ENCODE data around the gene RBAK. TPM values are rescaled to one million over a fixed set of nuclear protein-coding genes. Genes with fewer than 3 reads are reported as not detected.
A peak's percentile ranks its signal among the peaks of the same experiment; 100 is the strongest.
"Not testable (repeated sequence)": the region's sequence is repeated elsewhere in the genome, so short reads cannot be mapped to it uniquely, and the experiment has no call there.

RBAK gene
- total RNA-seq, 6 experiments from 2014 or later = 4.0 to 6.9 (median 5.1) TPM

- no peaks in the 10 kb centered on the region for H3K27me3 ChIP-seq
- H3K27ac ChIP-seq = no peak overlapping the region
- no peaks in the 10 kb centered on the region for H3K9me3 ChIP-seq
- H3K4me1 ChIP-seq = no peaks in the 10 kb centered on the region
- 76% methylated on average over 16 of the region's 24 CpGs for WGBS (ENCODE audit: insufficient coverage, low coverage, low lambda C conversion rate, missing lambda C conversion rate)
- no peaks in the 10 kb centered on the region for H3K36me3 ChIP-seq
- no peak overlapping the region for H3K4me3 ChIP-seq
- ATAC-seq (no peak), DNase-seq (no peak)
- intact Hi-C loops (cut with DNase I) = loop anchor here (5.0 to 10.0 kb wide), 2 partner anchors 279 to 281 kb away; no protein-coding TSS in a partner anchor
- TF ChIP-seq POLR2A (IDR thresholded peaks at IDR 0.05) (no peak), CTCF (IDR thresholded peaks at IDR 0.05) (no peak)
Measured at GRCh38 chr7:5083311-5083711, 37.7 kb downstream of the RBAK start.

GRCh38 chr7:5086256-5086655 is 40.6 kb downstream of the RBAK start:
- TF ChIP-seq POLR2A (IDR thresholded peaks at IDR 0.05) (no peak), CTCF (IDR thresholded peaks at IDR 0.05) (no peak)
- 0% methylated on average over 1 of the region's 9 CpGs for WGBS (ENCODE audit: insufficient coverage, low coverage, low lambda C conversion rate, missing lambda C conversion rate)
- Histone ChIP-seq H3K9me3 (no peaks in the 10 kb centered on the region), H3K27ac (no peak overlapping the region), H3K4me1 (no peaks in the 10 kb centered on the region), H3K4me3 (no peak overlapping the region), H3K36me3 (no peaks in the 10 kb centered on the region), H3K27me3 (no peaks in the 10 kb centered on the region)
- DNase-seq (no peak), ATAC-seq (no peak)
- intact Hi-C loops (cut with DNase I) = loop anchor here (5.0 to 10.0 kb wide), 2 partner anchors 114 to 281 kb away; no protein-coding TSS in a partner anchor

- ATAC-seq = peak in 3 of 4 donors; percentile 31 to 39 (median 39)
- intact Hi-C loops (cut with DNase I) = loop anchor here (5.0 to 10.0 kb wide), 2 partner anchors 116 to 284 kb away; no protein-coding TSS in a partner anchor
- H3K36me3 ChIP-seq, H3K27ac ChIP-seq, H3K27me3 ChIP-seq, H3K4me3 ChIP-seq, H3K4me1 ChIP-seq, H3K9me3 ChIP-seq: not testable (repeated sequence)
- peak in 1 of 3 donors; percentile 19 for DNase-seq
- 61% methylated on average over 9 of the region's 12 CpGs for WGBS (ENCODE audit: insufficient coverage, low coverage, low lambda C conversion rate, missing lambda C conversion rate)
Measured at GRCh38 chr7:5088228-5088833, 42.7 kb downstream of the RBAK start.

- H3K27ac ChIP-seq = no peak overlapping the region
- DNase-seq (peak in 1 of 3 donors; percentile 2), ATAC-seq (no peak)
- H3K9me3 ChIP-seq = no peaks in the 10 kb centered on the region
- no peaks in the 10 kb centered on the region for H3K36me3 ChIP-seq
- TF ChIP-seq CTCF (IDR thresholded peaks at IDR 0.05) (no peak), POLR2A (IDR thresholded peaks at IDR 0.05) (no peak)
- intact Hi-C loops (cut with DNase I) = loop anchor here (5.0 to 10.0 kb wide), 2 partner anchors 117 to 284 kb away; no protein-coding TSS in a partner anchor
- no peaks in the 10 kb centered on the region for H3K4me1 ChIP-seq
- no peak overlapping the region for H3K4me3 ChIP-seq
- 67% methylated on average over 8 of the region's 8 CpGs for WGBS (ENCODE audit: insufficient coverage, low coverage, low lambda C conversion rate, missing lambda C conversion rate)
- no peaks in the 10 kb centered on the region for H3K27me3 ChIP-seq
Measured at GRCh38 chr7:5088906-5089305, 43.2 kb downstream of the RBAK start.

- Histone ChIP-seq H3K27ac (no peak overlapping the region), H3K4me1 (no peaks in the 10 kb centered on the region), H3K9me3 (peaks cover 0 to 4% (median 0%) of the 10 kb centered on the region in 4 donors), H3K4me3 (no peak overlapping the region), H3K27me3 (no peaks in the 10 kb centered on the region), H3K36me3 (no peaks in the 10 kb centered on the region)
- ATAC-seq = no peak
- no peak for DNase-seq
- no peak for TF ChIP-seq CTCF (IDR thresholded peaks at IDR 0.05)
- TF ChIP-seq POLR2A (IDR thresholded peaks at IDR 0.05) = no peak
- intact Hi-C loops (cut with DNase I) = no loop called here
- 25% methylated on average over 4 of the region's 5 CpGs for WGBS (ENCODE audit: insufficient coverage, low coverage, low lambda C conversion rate, missing lambda C conversion rate)
Measured at GRCh38 chr7:5093948-5094347, 48.3 kb downstream of the RBAK start.
